HTR-8/SVneo (cell line): Measurements from ENCODE around the gene PLAAT4.
"Not testable (repeated sequence)": the region's sequence is repeated elsewhere in the genome, so short reads cannot be mapped to it uniquely, and the experiment has no call there.

Experiments used
- DNase-seq: peaks from one replicate; pipeline ENCODE4 v3.0.0; 2011; ENCODE audit warnings: low spot score, mixed read lengths; ENCODE audit not compliant: insufficient read length
- FAIRE-seq: peaks from 2 replicates; lab custom pipeline; 2011; peaks lifted over from hg19 to GRCh38; lab: Jason Lieb, UNC

The PLAAT4 gene

GRCh38 chr11:63537293-63538101 lies 889 bp downstream of the PLAAT4 start:
- DNase-seq: no peak
- FAIRE-seq: no peak

- FAIRE-seq, DNase-seq: not testable (repeated sequence)
Observed at GRCh38 chr11:63542506-63542905, 5.9 kb downstream of the PLAAT4 start.

- FAIRE-seq: no peak
- DNase-seq: no peak
Observed at GRCh38 chr11:63543711-63544110, 7.1 kb downstream of the PLAAT4 start.

- no peak for FAIRE-seq
Observed at GRCh38 chr11:63547061-63547460, 10.5 kb downstream of the PLAAT4 start.

GRCh38 chr11:63548178-63548577 lies 11.6 kb downstream of the PLAAT4 start:
- FAIRE-seq (no peak), DNase-seq (no peak)

More at GRCh38 chr11:63547061-63547460, 10.5 kb downstream of the PLAAT4 start:
- DNase-seq: no peak

GRCh38 chr11:63549411-63549810 lies 12.8 kb downstream of the PLAAT4 start:
- FAIRE-seq (no peak), DNase-seq (no peak)

- not testable (repeated sequence) for FAIRE-seq, DNase-seq
Observed at GRCh38 chr11:63550156-63550700, 13.6 kb downstream of the PLAAT4 start.

GRCh38 chr11:63551091-63551888 lies 14.7 kb downstream of the PLAAT4 start:
- FAIRE-seq (no peak), DNase-seq (no peak)

- FAIRE-seq: no peak
Observed at GRCh38 chr11:63551889-63552266, 15.3 kb downstream of the PLAAT4 start.

GRCh38 chr11:63552921-63553320 lies 16.3 kb downstream of the PLAAT4 start:
- no peak for DNase-seq
- no peak for FAIRE-seq

More at GRCh38 chr11:63551889-63552266, 15.3 kb downstream of the PLAAT4 start:
- no peak for DNase-seq

GRCh38 chr11:63553759-63554158 lies 17.2 kb downstream of the PLAAT4 start:
- no peak for DNase-seq
- no peak for FAIRE-seq

GRCh38 chr11:63554877-63555223 lies 18.2 kb downstream of the PLAAT4 start:
- FAIRE-seq (no peak), DNase-seq (no peak)

- DNase-seq (no peak), FAIRE-seq (no peak)
Observed at GRCh38 chr11:63556404-63557013, 19.9 kb downstream of the PLAAT4 start.

GRCh38 chr11:63557570-63557969 lies 21.0 kb downstream of the PLAAT4 start:
- FAIRE-seq (no peak), DNase-seq (no peak)

- DNase-seq: no peak
- FAIRE-seq: no peak
Observed at GRCh38 chr11:63558459-63559157, 22.0 kb downstream of the PLAAT4 start.

GRCh38 chr11:63560506-63561180 lies 24.0 kb downstream of the PLAAT4 start:
- FAIRE-seq (no peak), DNase-seq (no peak)

GRCh38 chr11:63563201-63564055 lies 26.8 kb downstream of the PLAAT4 start, which contains the start of gene PLAAT2:
Gene PLAAT2, minus strand, starts transcription at chr11:63563379. Its CDS starts 55 bp downstream, at chr11:63563324.
- DNase-seq: no peak
- FAIRE-seq: no peak

GRCh38 chr11:63564056-63564774 lies 27.6 kb downstream of the PLAAT4 start:
- no peak for DNase-seq

More at GRCh38 chr11:63564056-63564774, 27.6 kb downstream of the PLAAT4 start:
- FAIRE-seq: no peak
